GM12878 (cell line): ENCODE results near the gene LDLRAD4. TPM values are rescaled to one million over a fixed set of nuclear protein-coding genes. Genes with fewer than 3 reads are reported as not detected.

ENCODE experiments used
- ATAC-seq: fragments of 200-7000 bp; cut with Tn5 transposase; 3 replicates; pipeline ENCODE4 v1.9.1; 2020; ENCODE audit warnings: mild to moderate bottlenecking, moderate library complexity
- BruUV-seq: library from RNA; stranded (reverse); fragments of 400-500 nt; replicated peaks from 2 replicates; lab custom pipeline; 2021; lab: Mats Ljungman, UMichigan
- CTCF ChIA-PET: fragments of 300-600 bp; sonication (Branson Sonifier 250); formaldehyde crosslinking; extraction: SDS; loops from one replicate; lab custom pipeline; 2021; ENCODE audit warnings: inconsistent platforms; lab: Yijun Ruan, JAX
- POLR2A ChIA-PET: fragments of 350-600 bp; formaldehyde crosslinking; extraction: SDS; loops from one replicate; lab custom pipeline; 2021; ENCODE audit warnings: inconsistent platforms; lab: Charles Lee
- RAD21 ChIA-PET: fragments of 300-600 bp; sonication (Branson Sonifier 250); formaldehyde crosslinking; loops from one replicate; lab custom pipeline; 2023; ENCODE audit warnings: antibody characterized with exemption; ENCODE audit not compliant: unreplicated experiment; lab: Charles Lee
- SMC1A ChIA-PET: fragments of 300-600 bp; sonication (Branson Sonifier 250); formaldehyde crosslinking; loops from one replicate; lab custom pipeline; 2023; ENCODE audit not compliant: unreplicated experiment, uncharacterized antibody; lab: Charles Lee
- DNase-seq: peaks from one replicate; pipeline ENCODE4 v3.0.0-alpha.2; 2011; ENCODE audit warnings: low read depth, low spot score
- FAIRE-seq: peaks from 3 replicates; lab custom pipeline; 2011; peaks lifted over from hg19 to GRCh38; lab: Jason Lieb, UNC
- H2AFZ ChIP-seq: 2 replicates; pipeline ENCODE4 v1.6.0; 2011; ENCODE audit warnings: low read depth, low read length, control low read depth; ENCODE audit not compliant: control insufficient read depth
- H3K27ac ChIP-seq: 2 replicates; pipeline ENCODE4 v1.5.1; 2011; ENCODE audit warnings: control low read depth; ENCODE audit not compliant: control insufficient read depth, insufficient read depth
- H3K27me3 ChIP-seq, 2 experiments: replicated peaks in 1 of 2; 2 replicates each; pipeline versions ENCODE4 v1.6.0 to v1.6.1; 2011; ENCODE audit warnings: low read length in 1 of 2; ENCODE audit not compliant: control insufficient read depth in 2 of 2, insufficient read depth in 2 of 2
- H3K36me3 ChIP-seq, 2 experiments: 2 replicates each; pipeline ENCODE4 v1.5.1; 2011; ENCODE audit warnings: low read length in 1 of 2; ENCODE audit not compliant: control insufficient read depth in 2 of 2, insufficient read depth in 2 of 2
- H3K4me1 ChIP-seq: 2 replicates; pipeline ENCODE4 v1.6.1; 2011; ENCODE audit warnings: mild to moderate bottlenecking, low read length, moderate library complexity, mixed read lengths; ENCODE audit not compliant: control insufficient read depth, insufficient read depth
- H3K4me2 ChIP-seq: 2 replicates; pipeline ENCODE4 v1.6.0; 2011; ENCODE audit warnings: control low read depth; ENCODE audit not compliant: control insufficient read depth, insufficient read depth
- H3K4me3 ChIP-seq: fragments of 200-600 bp; sonication (generic); 2 replicates; pipeline ENCODE4 v1.5.1; 2016
- H3K79me2 ChIP-seq: 2 replicates; pipeline ENCODE4 v1.6.0; 2011; ENCODE audit warnings: low read length; ENCODE audit not compliant: control insufficient read depth, insufficient read depth
- H3K9ac ChIP-seq: 2 replicates; pipeline ENCODE4 v1.8.0; 2011; ENCODE audit warnings: low read length, control low read depth, mixed read lengths; ENCODE audit not compliant: control insufficient read depth, insufficient read depth
- H3K9me3 ChIP-seq: replicated peaks from 3 replicates; pipeline ENCODE4 v1.5.1; 2011; ENCODE audit warnings: mild to moderate bottlenecking, low read length; ENCODE audit not compliant: control insufficient read depth, insufficient read depth
- H4K20me1 ChIP-seq: 2 replicates; pipeline ENCODE4 v1.6.0; 2011; ENCODE audit not compliant: control insufficient read depth, insufficient read depth
- BCL3 ChIP-seq: IDR thresholded peaks from 2 replicates; pipeline ENCODE4 v1.6.1; 2011; ENCODE audit warnings: borderline replicate concordance, low read depth, mild to moderate bottlenecking, moderate library complexity, low read length; ENCODE audit not compliant: insufficient read depth, poor library complexity, severe bottlenecking
- BCLAF1 ChIP-seq: fragments of 450-650 bp; IDR thresholded peaks from 2 replicates; pipeline ENCODE4 v1.6.1; 2017; ENCODE audit warnings: antibody characterized with exemption, mild to moderate bottlenecking, moderate library complexity
- BMI1 ChIP-seq: fragments of 450-650 bp; IDR thresholded peaks from 2 replicates; pipeline ENCODE4 v1.6.1; 2016; ENCODE audit warnings: mild to moderate bottlenecking, moderate library complexity, borderline replicate concordance
- CBX3 ChIP-seq: fragments of 200-600 bp; sonication (generic); IDR thresholded peaks from 2 replicates; pipeline ENCODE4 v1.6.1; 2016; ENCODE audit warnings: low read depth, borderline replicate concordance
- E4F1 ChIP-seq: fragments of 450-650 bp; IDR thresholded peaks from 2 replicates; pipeline ENCODE4 v1.6.1; 2018; ENCODE audit warnings: borderline replicate concordance, mild to moderate bottlenecking; ENCODE audit not compliant: partially characterized antibody
- EGR1 ChIP-seq, 2 experiments: IDR thresholded peaks; 1 replicate in 1 of 2; 2 replicates in 1 of 2; pipeline ENCODE4 v1.6.1; 2011 to 2012; ENCODE audit warnings: low read depth in 2 of 2, low read length in 2 of 2, borderline replicate concordance in 1 of 2, mild to moderate bottlenecking in 1 of 2, moderate library complexity in 1 of 2
- ETV6 ChIP-seq, 2 experiments: fragments of 450-650 bp in 1 of 2; IDR thresholded peaks in 1 of 2; conservative IDR thresholded peaks in 1 of 2; 2 replicates each; pipeline ENCODE4 v1.6.1; 2014; ENCODE audit warnings: antibody characterized with exemption in 1 of 2, borderline replicate concordance in 1 of 2, low read depth in 1 of 2, mild to moderate bottlenecking in 1 of 2, moderate library complexity in 1 of 2
- HCFC1 ChIP-seq: fragments of 150-350 bp; IDR thresholded peaks from 2 replicates; pipeline ENCODE4 v1.6.1; 2014; ENCODE audit warnings: low read length
- PAX8 ChIP-seq: fragments of 450-650 bp; IDR thresholded peaks from 2 replicates; pipeline ENCODE4 v1.6.1; 2017; ENCODE audit warnings: mild to moderate bottlenecking, moderate library complexity
- POLR2AphosphoS2 ChIP-seq: IDR thresholded peaks from 2 replicates; pipeline ENCODE4 v1.6.1; 2011; ENCODE audit warnings: low read depth, mild to moderate bottlenecking, low read length, improper control_type of control experiment, moderate library complexity
- POLR2AphosphoS5 ChIP-seq: IDR thresholded peaks from 2 replicates; pipeline ENCODE4 v1.6.1; 2011; ENCODE audit warnings: mild to moderate bottlenecking, low read length, inconsistent platforms
- POU2F2 ChIP-seq: IDR thresholded peaks from 3 replicates; pipeline ENCODE4 v1.6.1; 2011; ENCODE audit warnings: low read depth, mild to moderate bottlenecking, low read length, borderline replicate concordance
- RAD51 ChIP-seq: fragments of 450-650 bp; IDR thresholded peaks from 2 replicates; pipeline ENCODE4 v1.6.1; 2016; ENCODE audit warnings: moderate library complexity, mild to moderate bottlenecking, inconsistent platforms
- RB1 ChIP-seq: fragments of 450-650 bp; formaldehyde crosslinking; IDR thresholded peaks from 2 replicates; pipeline ENCODE4 v1.6.1; 2017; ENCODE audit warnings: mild to moderate bottlenecking, borderline replicate concordance
- SMARCA5 ChIP-seq: fragments of 450-650 bp; IDR thresholded peaks from 2 replicates; pipeline ENCODE4 v1.6.1; 2017; ENCODE audit warnings: mild to moderate bottlenecking
- ZNF207 ChIP-seq: fragments of 450-650 bp; IDR thresholded peaks from 2 replicates; pipeline ENCODE4 v1.6.1; 2014; ENCODE audit warnings: antibody characterized with exemption, mild to moderate bottlenecking, borderline replicate concordance
- WGBS: methylation state at CpG from one replicate; pipeline ENCODE4 v1.1.6; 2016; ENCODE audit warnings: low lambda C conversion rate; ENCODE audit not compliant: insufficient replicate concordance, insufficient coverage; ENCODE audit errors: missing lambda C conversion rate; 5-methylcytosine and 5-hydroxymethylcytosine counted together
- in situ Hi-C: fragments of 300-500 bp; cut with MboI; formaldehyde crosslinking; loops from 9 replicates; pipeline ENCODE4 v1.14.3; 2018; ENCODE audit warnings: mixed read lengths
- intact Hi-C: fragments of 100-400 bp; cut with micrococcal nuclease; formaldehyde crosslinking; loops from one replicate; pipeline ENCODE4 v1.14.2; 2022; ENCODE audit not compliant: unreplicated experiment
- polyA plus RNA-seq, 11 experiments: library from polyadenylated mRNA; depleted of rRNA in 4 of 11; unstranded in 6 of 11; stranded (reverse) in 5 of 11; fragments of >200 nt; fragmentation: Nextera tagmentation in 4 of 11; fragmentation: Illumina TruSeq in 1 of 11; extraction: Ambion mirVana in 4 of 11; extraction: Trizol in 1 of 11; gene quantifications; 1 replicate in 1 of 11; 2 replicates in 10 of 11; pipeline versions ENCODE4 v1.2.1 to v1.2.3, GENCODE V29; 2011 to 2016; ENCODE audit warnings: inconsistent platforms in 2 of 11, missing spikeins in 2 of 11, low read depth in 1 of 11
- total RNA-seq, 4 experiments: library from RNA; depleted of rRNA in 3 of 4; stranded (reverse); fragments of >200 nt in 3 of 4; fragmentation: Illumina TruSeq in 1 of 4; extraction: Trizol in 1 of 4; gene quantifications; 2 replicates each; pipeline versions ENCODE4 v1.2.1 to v1.2.3, GENCODE V29; 2013 to 2021

The LDLRAD4 gene
- total and polyA plus RNA-seq, 10 of the 15 experiments (the other 5 are each of a cell fraction or from before 2014, with no cell fraction given) = 2.7 to 16.8 (median 11.2) TPM

GRCh38 chr18:13598591-13598990 lies 380.0 kb downstream of the LDLRAD4 start (continued):
- no peak for TF ChIP-seq E4F1
- no peak for TF ChIP-seq SMARCA5
- TF ChIP-seq POU2F2 = no peak
- TF ChIP-seq, all 136 proteins: peak for 0

- RAD21 ChIA-PET = no interaction called here
- in situ Hi-C loops = no loop called here
- FAIRE-seq = no peak
- TF ChIP-seq CBX3 = no peak
- no peak for TF ChIP-seq POLR2AphosphoS2
- no peak for TF ChIP-seq PAX8
- no peak for TF ChIP-seq POLR2AphosphoS5
- TF ChIP-seq RB1 = no peak
- TF ChIP-seq BMI1 = no peak
- no peak for TF ChIP-seq ETV6 (conservative IDR thresholded peaks at IDR 0.05 in 1 of 2, IDR thresholded peaks at IDR 0.05 in 1 of 2; ENCODE audit: borderline replicate concordance in 1 of 2, low read depth in 1 of 2)
- TF ChIP-seq BCLAF1 = no peak
- TF ChIP-seq ZNF207 = no peak
- no peak for TF ChIP-seq EGR1 (IDR thresholded peaks at IDR 0.05; ENCODE audit: borderline replicate concordance in 1 of 2, low read depth in 2 of 2, low read length in 2 of 2)
- no peak for TF ChIP-seq RAD51
- no peak for TF ChIP-seq BCL3
- no peak for TF ChIP-seq HCFC1
Observed at GRCh38 chr18:13599031-13599430, 380.5 kb downstream of the LDLRAD4 start.

More at GRCh38 chr18:13599031-13599430, 380.5 kb downstream of the LDLRAD4 start:
- no peaks in the 10 kb centered on the region for H3K27me3 ChIP-seq
- no peaks in the 10 kb centered on the region for H3K36me3 ChIP-seq
- H3K27ac ChIP-seq = no peak overlapping the region
- DNase-seq = no peak
- WGBS = 100% methylated on average over 1 of the region's 1 CpG
- H2AFZ ChIP-seq = no peak overlapping the region
- intact Hi-C loops = no loop called here
- H3K4me3 ChIP-seq = no peak overlapping the region
- no peak for ATAC-seq
- ChIA-PET SMC1A (interaction anchor here (0.9 to 4.4 kb wide), 7 partner anchors 9 to 37 kb away, joined by 3 to 35 read pairs (median 6); no protein-coding TSS in a partner anchor), CTCF (interaction anchor here (1.6 kb wide), 1 partner anchor 40 kb away, joined by 7 read pairs; no protein-coding TSS in a partner anchor), POLR2A (interaction anchor here (1.4 to 1.7 kb wide), 3 partner anchors 10 to 15 kb away, joined by 3 to 9 read pairs (median 3); no protein-coding TSS in a partner anchor)
- H3K4me1 ChIP-seq = peaks cover 3% of the 10 kb centered on the region; the same call in 1 of the 2 replicates
- H3K9ac ChIP-seq = no peak overlapping the region
- peaks cover 30% of the 10 kb centered on the region for H3K9me3 ChIP-seq
- H3K4me2 ChIP-seq = no peak overlapping the region
- H3K79me2 ChIP-seq = no peaks in the 10 kb centered on the region
- no TSS peak for BruUV-seq
- H4K20me1 ChIP-seq = no peaks in the 10 kb centered on the region
